Skin epidermis (tissue), 12 donors: ENCODE measurements around the gene BTBD2.
A peak's percentile ranks its signal among the peaks of the same experiment; 100 is the strongest.
"Not testable (repeated sequence)": the region's sequence is repeated elsewhere in the genome, so short reads cannot be mapped to it uniquely, and the experiment has no call there.

Experiments
- H3K27ac ChIP-seq, 21 experiments: fragments of 200-600 bp; sonication (generic) in 11 of 21; one replicate each; pipeline ENCODE4 v1.5.0; 2020; ENCODE audit warnings: mild to moderate bottlenecking in 3 of 21, inconsistent platforms in 2 of 21, moderate library complexity in 2 of 21
- H3K4me3 ChIP-seq, 7 experiments: fragments of 200-600 bp; sonication (generic) in 2 of 7; one replicate each; pipeline ENCODE4 v1.5.0; 2020; ENCODE audit warnings: inconsistent platforms in 2 of 7, mild to moderate bottlenecking in 2 of 7, moderate library complexity in 1 of 7

The BTBD2 gene

GRCh38 chr19:2042485-2043250, 27.2 kb upstream of the BTBD2 start:
- peak overlapping the region in 20 of 21 experiments; percentile 60 to 94 (median 88) for H3K27ac ChIP-seq

GRCh38 chr19:2041683-2042484, 26.4 kb upstream of the BTBD2 start:
- H3K27ac ChIP-seq = peak overlapping the region; percentile 47 to 94 (median 88)
- peak overlapping the region; percentile 12 to 38 (median 18) for H3K4me3 ChIP-seq

More at GRCh38 chr19:2042485-2043250, 27.2 kb upstream of the BTBD2 start:
- H3K4me3 ChIP-seq = peak overlapping the region in 6 of 7 experiments; percentile 11 to 29 (median 20)

GRCh38 chr19:2041433-2041682, 25.8 kb upstream of the BTBD2 start:
- peak overlapping the region; percentile 47 to 94 (median 88) for H3K27ac ChIP-seq
- peak overlapping the region in 6 of 7 experiments; percentile 12 to 38 (median 20) for H3K4me3 ChIP-seq

- peak overlapping the region in 19 of 21 experiments; percentile 74 to 92 (median 88) for H3K27ac ChIP-seq
- H3K4me3 ChIP-seq = peak overlapping the region in 2 of 7 experiments; percentile 12 to 38
Measured at GRCh38 chr19:2040647-2041432, 25.3 kb upstream of the BTBD2 start.

- Histone ChIP-seq H3K27ac (peak overlapping the region in 5 of 21 experiments; percentile 2 to 92 (median 91)), H3K4me3 (no peak overlapping the region)
Measured at GRCh38 chr19:2039959-2040646, 24.6 kb upstream of the BTBD2 start.

GRCh38 chr19:2039089-2039958, 23.8 kb upstream of the BTBD2 start:
- H3K27ac ChIP-seq = peak overlapping the region in 3 of 21 experiments; percentile 1 to 37 (median 16)

GRCh38 chr19:2038284-2039088, 23.0 kb upstream of the BTBD2 start:
- no peak overlapping the region for H3K27ac ChIP-seq
- no peak overlapping the region for H3K4me3 ChIP-seq

More at GRCh38 chr19:2039089-2039958, 23.8 kb upstream of the BTBD2 start:
- no peak overlapping the region for H3K4me3 ChIP-seq

GRCh38 chr19:2037651-2038255, 22.2 kb upstream of the BTBD2 start:
- H3K27ac ChIP-seq = no peak overlapping the region
- H3K4me3 ChIP-seq = no peak overlapping the region

- Histone ChIP-seq H3K27ac (no peak overlapping the region), H3K4me3 (no peak overlapping the region)
Measured at GRCh38 chr19:2036424-2036823, 20.9 kb upstream of the BTBD2 start.

- no peak overlapping the region for H3K27ac ChIP-seq
Measured at GRCh38 chr19:2035590-2035991, 20.1 kb upstream of the BTBD2 start.

GRCh38 chr19:2034729-2035589, 19.4 kb upstream of the BTBD2 start:
- peak overlapping the region in 1 of 21 experiments; percentile 13 for H3K27ac ChIP-seq
- H3K4me3 ChIP-seq = no peak overlapping the region

More at GRCh38 chr19:2035590-2035991, 20.1 kb upstream of the BTBD2 start:
- H3K4me3 ChIP-seq = no peak overlapping the region

GRCh38 chr19:2034253-2034652, 18.7 kb upstream of the BTBD2 start:
- not testable (repeated sequence) for H3K4me3 ChIP-seq
- peak overlapping the region in 3 of 21 experiments; percentile 13 to 35 (median 23) for H3K27ac ChIP-seq

- peak overlapping the region in 5 of 21 experiments; percentile 5 to 87 (median 23) for H3K27ac ChIP-seq
- H3K4me3 ChIP-seq = no peak overlapping the region
Measured at GRCh38 chr19:2033825-2034159, 18.3 kb upstream of the BTBD2 start.

- peak overlapping the region in 14 of 21 experiments; percentile 23 to 88 (median 82) for H3K27ac ChIP-seq
Measured at GRCh38 chr19:2033115-2033824, 17.8 kb upstream of the BTBD2 start.

GRCh38 chr19:2032296-2032941, 16.9 kb upstream of the BTBD2 start:
- Histone ChIP-seq H3K27ac (peak overlapping the region; percentile 23 to 88 (median 80)), H3K4me3 (peak overlapping the region in 2 of 7 experiments; percentile 2 to 23)

More at GRCh38 chr19:2033115-2033824, 17.8 kb upstream of the BTBD2 start:
- H3K4me3 ChIP-seq = no peak overlapping the region
